ENCODE measurements around the gene BCAS3. TPM values are rescaled to one million over a fixed set of nuclear protein-coding genes. Genes with fewer than 3 reads are reported as not detected.

The BCAS3 gene
- total and polyA plus RNA-seq, 2 experiments from 2014 or later = 18.0 to 20.2 TPM

DNA sequence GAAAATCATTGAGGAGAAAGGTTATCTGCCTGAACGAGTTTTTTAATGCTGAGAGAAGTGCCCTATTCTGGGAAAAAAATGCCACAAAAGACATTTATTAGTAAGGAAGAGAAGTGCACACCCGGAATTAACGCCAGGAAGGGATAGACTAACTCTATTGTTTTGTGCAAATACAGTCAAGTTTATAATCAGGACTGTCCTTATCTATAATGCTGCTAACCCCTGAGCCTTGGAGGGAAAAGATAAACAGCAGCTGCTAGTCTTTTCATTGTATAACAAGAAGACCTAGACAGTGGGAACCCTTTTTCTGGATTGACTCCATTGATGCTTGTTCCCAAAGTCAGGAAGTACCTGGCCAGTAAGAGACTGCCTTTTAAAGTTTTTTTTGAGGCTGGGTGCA, 26.5 kb downstream of the BCAS3 start:
- Histone ChIP-seq H3K9me2 (ENCODE audit: insufficient read depth) (no peaks in the 10 kb centered on the region), H3K4me1 (ENCODE audit: insufficient read depth) (no peaks in the 10 kb centered on the region), H3K36me3 (ENCODE audit: low read depth) (no peaks in the 10 kb centered on the region; the same call in 1 of the 2 replicates), H3K9ac (no peak overlapping the region), H3K4me2 (ENCODE audit: unreplicated experiment) (no peak overlapping the region), H3K79me2 (ENCODE audit: insufficient read depth) (no peaks in the 10 kb centered on the region), H4K20me1 (ENCODE audit: insufficient read depth) (no peaks in the 10 kb centered on the region), H3K27ac (no peak overlapping the region), H3K27me3 (replicated peaks; ENCODE audit: insufficient read depth) (no peaks in the 10 kb centered on the region), H2AFZ (no peak overlapping the region), H3K9me3 (ENCODE audit: low read depth) (no peaks in the 10 kb centered on the region), H3K4me3 (no peak overlapping the region), H3F3A (ENCODE audit: insufficient read depth) (no peaks in the 10 kb centered on the region)
- in situ Hi-C loops (cut with MboI) = loop anchor here (25.0 kb wide), 1 partner anchor 683 kb away; the partner anchor contains the start of gene TBX2
- DNase-seq = no peak
- TF ChIP-seq EZH2phosphoT487 (IDR thresholded peaks at IDR 0.05; ENCODE audit: insufficient read depth, low read depth) (no peak), EZH2 (IDR thresholded peaks at IDR 0.05; ENCODE audit: insufficient read depth, poor library complexity, severe bottlenecking) (no peak)
- WGBS, 2 experiments (ENCODE audit: low coverage in 1 of 2, low lambda C conversion rate in 2 of 2, missing lambda C conversion rate in 2 of 2) = 88 to 90% methylated on average over 3 of the region's 3 CpGs

GRCh38 chr17:60712675-60713074, 35.0 kb downstream of the BCAS3 start:
- WGBS, 2 experiments (ENCODE audit: low coverage in 1 of 2, low lambda C conversion rate in 2 of 2, missing lambda C conversion rate in 2 of 2) = 89 to 92% methylated on average over 2 of the region's 2 CpGs
- 0 out of 2 replicates have a peak, but pooled peaks cover 3% of the 10 kb centered on the region for H3K36me3 ChIP-seq (ENCODE audit: low read depth)

DNA sequence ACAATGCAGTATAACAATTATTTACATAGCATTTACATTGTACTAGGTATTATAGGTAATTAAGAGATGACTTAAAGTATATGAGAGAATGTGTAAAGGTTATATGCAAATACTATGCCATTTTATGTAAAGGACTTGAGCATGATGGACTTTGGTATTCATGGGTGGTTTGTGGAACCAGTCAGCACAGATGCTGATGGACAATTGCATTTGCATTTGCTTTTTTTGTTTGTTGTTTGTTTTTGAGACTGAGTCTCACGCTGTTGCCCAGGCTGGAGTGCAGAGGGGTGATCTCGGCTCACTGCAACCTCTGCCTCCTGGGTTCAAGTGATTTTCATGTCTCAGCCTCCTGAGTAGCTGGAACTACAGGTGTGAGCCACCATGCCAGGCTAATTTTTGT, 36.0 kb downstream of the BCAS3 start:
- Histone ChIP-seq H3K27ac (no peak overlapping the region), H3K9me3 (ENCODE audit: low read depth) (no peaks in the 10 kb centered on the region), H3F3A (ENCODE audit: insufficient read depth) (no peaks in the 10 kb centered on the region), H3K36me3 (ENCODE audit: low read depth) (0 out of 2 replicates have a peak, but pooled peaks cover 3% of the 10 kb centered on the region), H3K4me1 (ENCODE audit: insufficient read depth) (no peaks in the 10 kb centered on the region), H3K79me2 (ENCODE audit: insufficient read depth) (no peaks in the 10 kb centered on the region), H3K9ac (no peak overlapping the region), H3K4me2 (ENCODE audit: unreplicated experiment) (no peak overlapping the region), H2AFZ (no peak overlapping the region), H3K4me3 (no peak overlapping the region), H4K20me1 (ENCODE audit: insufficient read depth) (no peaks in the 10 kb centered on the region), H3K27me3 (replicated peaks; ENCODE audit: insufficient read depth) (no peaks in the 10 kb centered on the region), H3K9me2 (ENCODE audit: insufficient read depth) (no peaks in the 10 kb centered on the region)
- no peak for DNase-seq
- in situ Hi-C loops (cut with MboI) = loop anchor here (25.0 kb wide), 1 partner anchor 674 kb away; the partner anchor contains the start of gene TBX2
- no peak for TF ChIP-seq EZH2 (IDR thresholded peaks at IDR 0.05; ENCODE audit: insufficient read depth, poor library complexity, severe bottlenecking)
- TF ChIP-seq EZH2phosphoT487 (IDR thresholded peaks at IDR 0.05; ENCODE audit: insufficient read depth, low read depth) = no peak
- 92 to 95% methylated on average over 2 of the region's 2 CpGs for WGBS, 2 experiments (ENCODE audit: low coverage in 1 of 2, low lambda C conversion rate in 2 of 2, missing lambda C conversion rate in 2 of 2)

More at GRCh38 chr17:60712675-60713074, 35.0 kb downstream of the BCAS3 start:
- Histone ChIP-seq H3K9me2 (ENCODE audit: insufficient read depth) (no peaks in the 10 kb centered on the region), H3K27me3 (replicated peaks; ENCODE audit: insufficient read depth) (no peaks in the 10 kb centered on the region), H4K20me1 (ENCODE audit: insufficient read depth) (no peaks in the 10 kb centered on the region), H3K27ac (no peak overlapping the region), H3K9me3 (ENCODE audit: low read depth) (no peaks in the 10 kb centered on the region), H3K4me2 (ENCODE audit: unreplicated experiment) (no peak overlapping the region), H3K4me1 (ENCODE audit: insufficient read depth) (no peaks in the 10 kb centered on the region), H3K9ac (no peak overlapping the region), H2AFZ (no peak overlapping the region), H3K4me3 (no peak overlapping the region), H3F3A (ENCODE audit: insufficient read depth) (no peaks in the 10 kb centered on the region), H3K79me2 (ENCODE audit: insufficient read depth) (no peaks in the 10 kb centered on the region)
- TF ChIP-seq EZH2phosphoT487 (IDR thresholded peaks at IDR 0.05; ENCODE audit: insufficient read depth, low read depth) (no peak), EZH2 (IDR thresholded peaks at IDR 0.05; ENCODE audit: insufficient read depth, poor library complexity, severe bottlenecking) (no peak)
- in situ Hi-C loops (cut with MboI) = loop anchor here (25.0 kb wide), 1 partner anchor 675 kb away; the partner anchor contains the start of gene TBX2
- no peak for DNase-seq

- no peaks in the 10 kb centered on the region for H3K36me3 ChIP-seq (ENCODE audit: low read depth)
- no peaks in the 10 kb centered on the region for H3K79me2 ChIP-seq (ENCODE audit: insufficient read depth)
- no peak overlapping the region for H2AFZ ChIP-seq
- DNase-seq = no peak
- H3K27me3 ChIP-seq (replicated peaks; ENCODE audit: insufficient read depth) = no peaks in the 10 kb centered on the region
- no peaks in the 10 kb centered on the region for H3F3A ChIP-seq (ENCODE audit: insufficient read depth)
- no peak overlapping the region for H3K4me2 ChIP-seq (ENCODE audit: unreplicated experiment)
- in situ Hi-C loops (cut with MboI) = loop anchor here (25.0 kb wide), 1 partner anchor 671 kb away; the partner anchor contains the start of gene TBX2
- H3K4me3 ChIP-seq = no peak overlapping the region
- H3K27ac ChIP-seq = no peak overlapping the region
- WGBS, 2 experiments (ENCODE audit: low coverage in 1 of 2, low lambda C conversion rate in 2 of 2, missing lambda C conversion rate in 2 of 2) = 97 to 100% methylated on average over 1 of the region's 1 CpG
- H3K4me1 ChIP-seq (ENCODE audit: insufficient read depth) = peaks cover 13% of the 10 kb centered on the region
- no peaks in the 10 kb centered on the region for H3K9me3 ChIP-seq (ENCODE audit: low read depth)
- no peaks in the 10 kb centered on the region for H3K9me2 ChIP-seq (ENCODE audit: insufficient read depth)
- H3K9ac ChIP-seq = no peak overlapping the region
- TF ChIP-seq EZH2phosphoT487 (IDR thresholded peaks at IDR 0.05; ENCODE audit: insufficient read depth, low read depth) (no peak), EZH2 (IDR thresholded peaks at IDR 0.05; ENCODE audit: insufficient read depth, poor library complexity, severe bottlenecking) (no peak)
- H4K20me1 ChIP-seq (ENCODE audit: insufficient read depth) = no peaks in the 10 kb centered on the region
Observed at GRCh38 chr17:60716766-60717165, 39.1 kb downstream of the BCAS3 start.
